Measurements from ENCODE around the gene COX14. TPM values are rescaled to one million over a fixed set of nuclear protein-coding genes. Genes with fewer than 3 reads are reported as not detected.

Gene COX14
- total RNA-seq, 1 donor from 2014 or later: 22.7 TPM

- TF ChIP-seq CTCF (IDR thresholded peaks at IDR 0.05): no peak
- no peak for TF ChIP-seq EZH2 (IDR thresholded peaks at IDR 0.05)
- no peak for TF ChIP-seq EZH2phosphoT487 (IDR thresholded peaks at IDR 0.05)
- no peak overlapping the region for H3K4me3 Mint-ChIP-seq
- Histone ChIP-seq H3K4me1 (no peaks in the 10 kb centered on the region), H3K9ac (no peak overlapping the region), H3K27me3 (peaks cover 15% of the 10 kb centered on the region), H4K20me1 (ENCODE audit: low read depth) (no peaks in the 10 kb centered on the region), H3K27ac (no peak overlapping the region), H3K36me3 (no peaks in the 10 kb centered on the region), H3K79me2 (ENCODE audit: low read depth) (no peaks in the 10 kb centered on the region), H3F3A (ENCODE audit: low read depth) (no peaks in the 10 kb centered on the region), H3K4me2 (no peak overlapping the region), H3K4me3 (no peak overlapping the region), H2AFZ (replicated peaks) (no peak overlapping the region), H3K9me3 (ENCODE audit: low read depth) (no peaks in the 10 kb centered on the region)
- H3K27me3 Mint-ChIP-seq (ENCODE audit: insufficient read depth, low read depth): peaks cover 3% of the 10 kb centered on the region
- no peak for DNase-seq (ENCODE audit: low spot score)
- no peaks in the 10 kb centered on the region for H3K36me3 Mint-ChIP-seq
- H3K9me3 Mint-ChIP-seq: no peaks in the 10 kb centered on the region
- H3K27ac Mint-ChIP-seq: no peak overlapping the region
- no peaks in the 10 kb centered on the region for H3K4me1 Mint-ChIP-seq
Observed at GRCh38 chr12:50078281-50078680, 33.8 kb upstream of the COX14 start.

- Histone ChIP-seq H4K20me1 (ENCODE audit: low read depth) (no peaks in the 10 kb centered on the region), H3K4me2 (no peak overlapping the region), H3F3A (ENCODE audit: low read depth) (peaks cover 5% of the 10 kb centered on the region), H3K4me3 (no peak overlapping the region), H3K4me1 (no peaks in the 10 kb centered on the region), H3K9ac (no peak overlapping the region), H3K27ac (no peak overlapping the region), H3K27me3 (peaks cover 15% of the 10 kb centered on the region), H2AFZ (replicated peaks) (no peak overlapping the region), H3K9me3 (ENCODE audit: low read depth) (no peaks in the 10 kb centered on the region), H3K36me3 (no peaks in the 10 kb centered on the region), H3K79me2 (ENCODE audit: low read depth) (peaks cover 5% of the 10 kb centered on the region)
- DNase-seq (ENCODE audit: low spot score): no peak
- no peaks in the 10 kb centered on the region for H3K36me3 Mint-ChIP-seq
- no peak overlapping the region for H3K4me3 Mint-ChIP-seq
- no peaks in the 10 kb centered on the region for H3K9me3 Mint-ChIP-seq
- no peak for TF ChIP-seq CTCF (IDR thresholded peaks at IDR 0.05)
- TF ChIP-seq EZH2phosphoT487 (IDR thresholded peaks at IDR 0.05): no peak
- no peak for TF ChIP-seq EZH2 (IDR thresholded peaks at IDR 0.05)
- H3K27me3 Mint-ChIP-seq (ENCODE audit: insufficient read depth, low read depth): peaks cover 5% of the 10 kb centered on the region
- H3K27ac Mint-ChIP-seq: peak overlapping the region; percentile 42
- peaks cover 5% of the 10 kb centered on the region for H3K4me1 Mint-ChIP-seq
Observed at GRCh38 chr12:50079771-50080170, 32.3 kb upstream of the COX14 start.

- Mint-ChIP-seq H3K27ac (peak overlapping the region; percentile 81), H3K4me1 (peaks cover 16% of the 10 kb centered on the region), H3K27me3 (ENCODE audit: insufficient read depth, low read depth) (peaks cover 5% of the 10 kb centered on the region), H3K9me3 (no peaks in the 10 kb centered on the region), H3K36me3 (no peaks in the 10 kb centered on the region), H3K4me3 (no peak overlapping the region)
- DNase-seq (ENCODE audit: low spot score): peak; percentile 32
- no peak for TF ChIP-seq EZH2 (IDR thresholded peaks at IDR 0.05)
- Histone ChIP-seq H3K4me1 (peaks cover 3% of the 10 kb centered on the region), H3K9me3 (ENCODE audit: low read depth) (no peaks in the 10 kb centered on the region), H4K20me1 (ENCODE audit: low read depth) (peaks cover 9% of the 10 kb centered on the region), H3F3A (ENCODE audit: low read depth) (peaks cover 13% of the 10 kb centered on the region), H3K27me3 (peaks cover 15% of the 10 kb centered on the region), H3K79me2 (ENCODE audit: low read depth) (peaks cover 17% of the 10 kb centered on the region), H3K4me2 (no peak overlapping the region), H3K27ac (no peak overlapping the region), H3K36me3 (no peaks in the 10 kb centered on the region), H3K4me3 (no peak overlapping the region), H3K9ac (no peak overlapping the region), H2AFZ (replicated peaks) (no peak overlapping the region)
Observed at GRCh38 chr12:50081096-50081808, 30.8 kb upstream of the COX14 start.

GRCh38 chr12:50082644-50083043 is 29.4 kb upstream of the COX14 start:
- Histone ChIP-seq H3K4me3 (no peak overlapping the region), H3K36me3 (peaks cover 5% of the 10 kb centered on the region), H3K9ac (no peak overlapping the region), H3K27me3 (peaks cover 15% of the 10 kb centered on the region), H3K9me3 (ENCODE audit: low read depth) (no peaks in the 10 kb centered on the region), H3K4me2 (no peak overlapping the region), H3K27ac (no peak overlapping the region), H3K4me1 (peaks cover 3% of the 10 kb centered on the region), H4K20me1 (ENCODE audit: low read depth) (peaks cover 21% of the 10 kb centered on the region), H2AFZ (replicated peaks) (no peak overlapping the region), H3F3A (ENCODE audit: low read depth) (peaks cover 26% of the 10 kb centered on the region), H3K79me2 (ENCODE audit: low read depth) (peaks cover 31% of the 10 kb centered on the region)
- Mint-ChIP-seq H3K27ac (peak overlapping the region; percentile 59), H3K4me1 (peaks cover 21% of the 10 kb centered on the region), H3K4me3 (peak overlapping the region; percentile 1), H3K36me3 (peaks cover 8% of the 10 kb centered on the region), H3K9me3 (no peaks in the 10 kb centered on the region), H3K27me3 (ENCODE audit: insufficient read depth, low read depth) (peaks cover 2% of the 10 kb centered on the region)
- TF ChIP-seq EZH2phosphoT487 (IDR thresholded peaks at IDR 0.05) (no peak), EZH2 (IDR thresholded peaks at IDR 0.05) (no peak), CTCF (IDR thresholded peaks at IDR 0.05) (no peak)
- DNase-seq (ENCODE audit: low spot score): no peak

Data from neural progenitor cell (in vitro differentiated cells).